Neutrophil (primary cell): ENCODE results near the gene CBX6.

ENCODE experiments used
- H3K27ac ChIP-seq: fragments of 200-600 bp; sonication (generic); 2 replicates; pipeline ENCODE4 v1.5.1; 2016; ENCODE audit warnings: mild to moderate bottlenecking, moderate library complexity
- H3K27me3 ChIP-seq: fragments of 200-600 bp; sonication (generic); 2 replicates; pipeline ENCODE4 v1.6.0; 2016; ENCODE audit warnings: mild to moderate bottlenecking
- H3K36me3 ChIP-seq: fragments of 200-600 bp; sonication (generic); 2 replicates; pipeline ENCODE4 v1.5.1; 2017
- H3K4me1 ChIP-seq, 2 experiments: fragments of 200-600 bp in 1 of 2; sonication (generic) in 1 of 2; 1 replicate in 1 of 2; 2 replicates in 1 of 2; pipeline versions ENCODE4 v1.5.1 to v1.6.1; 2013 to 2016; ENCODE audit warnings: low read depth in 1 of 2, low read length in 1 of 2, mild to moderate bottlenecking in 1 of 2, moderate library complexity in 1 of 2; ENCODE audit not compliant: control insufficient read depth in 1 of 2, insufficient read depth in 1 of 2
- H3K4me3 ChIP-seq, 2 experiments: fragments of 200-600 bp in 1 of 2; sonication (generic) in 1 of 2; 1 replicate in 1 of 2; 2 replicates in 1 of 2; pipeline ENCODE4 v1.5.1; 2013 to 2016; ENCODE audit warnings: low read depth in 1 of 2, low read length in 1 of 2, mild to moderate bottlenecking in 1 of 2, moderate library complexity in 1 of 2
- H3K9me3 ChIP-seq: fragments of 200-600 bp; sonication (generic); 2 replicates; pipeline ENCODE4 v1.5.1; 2016
- CTCF ChIP-seq: fragments of 200-600 bp; sonication (generic); IDR thresholded peaks from 2 replicates; pipeline ENCODE4 v1.5.1; 2016; ENCODE audit warnings: antibody characterized with exemption

CBX6 gene

GRCh38 chr22:38879961-38880360 lies 7.9 kb upstream of the CBX6 start:
- Histone ChIP-seq H3K27me3 (peaks cover 25% of the 10 kb centered on the region), H3K4me1 (no peaks in the 10 kb centered on the region), H3K27ac (no peak overlapping the region), H3K36me3 (no peaks in the 10 kb centered on the region), H3K4me3 (no peak overlapping the region), H3K9me3 (no peaks in the 10 kb centered on the region)
- TF ChIP-seq CTCF: no peak

DNA sequence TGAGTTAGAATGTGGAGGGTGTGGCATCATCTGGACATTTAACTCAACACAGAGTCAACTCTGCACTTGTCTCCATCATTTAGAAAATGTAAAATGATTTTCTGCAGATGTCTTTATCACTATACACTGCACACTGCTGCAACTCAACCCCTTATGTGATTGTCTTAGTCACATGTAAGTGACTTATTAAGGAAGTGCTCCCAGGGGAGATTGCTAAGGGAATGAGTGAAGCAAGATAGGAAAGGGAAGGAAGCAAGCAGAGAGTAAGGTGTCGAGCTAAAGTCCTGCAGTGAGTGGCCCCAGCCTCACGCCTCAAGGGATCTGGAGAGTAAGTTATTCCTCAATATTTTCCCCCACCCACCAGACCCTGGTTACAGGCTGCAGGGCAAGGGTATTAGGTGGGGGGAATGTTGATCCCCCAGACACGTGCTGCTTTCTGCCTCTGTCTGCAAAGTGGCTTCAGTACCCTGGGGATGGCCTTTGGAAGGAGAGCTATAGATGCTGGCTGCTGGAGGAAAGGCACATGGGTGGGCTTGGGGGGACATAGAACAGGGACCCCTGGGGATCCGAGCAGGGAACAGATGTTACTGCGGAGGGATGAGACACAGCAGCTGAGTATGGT lies 7.2 kb upstream of the CBX6 start:
- H3K9me3 ChIP-seq: no peaks in the 10 kb centered on the region
- H3K27me3 ChIP-seq: peaks cover 33% of the 10 kb centered on the region
- no peak overlapping the region for H3K4me3 ChIP-seq
- H3K4me1 ChIP-seq: no peaks in the 10 kb centered on the region
- no peak overlapping the region for H3K27ac ChIP-seq
- TF ChIP-seq CTCF: no peak
- no peaks in the 10 kb centered on the region for H3K36me3 ChIP-seq

DNA sequence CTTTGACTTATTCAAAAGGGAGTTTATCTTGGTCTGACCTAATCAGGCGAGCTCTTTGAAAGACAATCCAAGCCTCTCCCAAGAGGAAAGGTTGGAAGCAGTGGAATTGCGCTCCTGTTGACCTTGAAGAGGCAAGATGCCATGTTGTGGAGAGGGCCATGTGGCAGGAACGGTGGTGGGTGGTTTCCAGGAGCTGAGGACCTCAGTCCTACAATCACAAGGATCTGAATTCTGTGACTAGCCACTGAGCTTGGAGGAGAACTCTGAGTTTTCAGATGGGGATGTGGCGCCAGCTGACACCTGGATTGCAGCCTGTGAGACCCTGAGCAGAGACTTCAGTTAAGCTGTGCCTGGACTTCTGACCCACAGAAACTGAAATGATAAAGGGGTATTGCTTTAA lies 6.0 kb upstream of the CBX6 start:
- Histone ChIP-seq H3K4me3 (no peak overlapping the region), H3K27ac (no peak overlapping the region), H3K27me3 (peaks cover 45% of the 10 kb centered on the region), H3K36me3 (no peaks in the 10 kb centered on the region), H3K9me3 (no peaks in the 10 kb centered on the region), H3K4me1 (peaks cover 3% of the 10 kb centered on the region in 2 experiments)
- no peak for TF ChIP-seq CTCF

GRCh38 chr22:38874529-38875222 lies 2.7 kb upstream of the CBX6 start:
- H3K9me3 ChIP-seq: no peaks in the 10 kb centered on the region
- no peak overlapping the region for H3K4me3 ChIP-seq
- H3K27ac ChIP-seq: no peak overlapping the region
- peaks cover 3% of the 10 kb centered on the region for H3K36me3 ChIP-seq
- peaks cover 47% of the 10 kb centered on the region for H3K27me3 ChIP-seq
- peaks cover 25 to 30% of the 10 kb centered on the region in 2 experiments for H3K4me1 ChIP-seq
- no peak for TF ChIP-seq CTCF

DNA sequence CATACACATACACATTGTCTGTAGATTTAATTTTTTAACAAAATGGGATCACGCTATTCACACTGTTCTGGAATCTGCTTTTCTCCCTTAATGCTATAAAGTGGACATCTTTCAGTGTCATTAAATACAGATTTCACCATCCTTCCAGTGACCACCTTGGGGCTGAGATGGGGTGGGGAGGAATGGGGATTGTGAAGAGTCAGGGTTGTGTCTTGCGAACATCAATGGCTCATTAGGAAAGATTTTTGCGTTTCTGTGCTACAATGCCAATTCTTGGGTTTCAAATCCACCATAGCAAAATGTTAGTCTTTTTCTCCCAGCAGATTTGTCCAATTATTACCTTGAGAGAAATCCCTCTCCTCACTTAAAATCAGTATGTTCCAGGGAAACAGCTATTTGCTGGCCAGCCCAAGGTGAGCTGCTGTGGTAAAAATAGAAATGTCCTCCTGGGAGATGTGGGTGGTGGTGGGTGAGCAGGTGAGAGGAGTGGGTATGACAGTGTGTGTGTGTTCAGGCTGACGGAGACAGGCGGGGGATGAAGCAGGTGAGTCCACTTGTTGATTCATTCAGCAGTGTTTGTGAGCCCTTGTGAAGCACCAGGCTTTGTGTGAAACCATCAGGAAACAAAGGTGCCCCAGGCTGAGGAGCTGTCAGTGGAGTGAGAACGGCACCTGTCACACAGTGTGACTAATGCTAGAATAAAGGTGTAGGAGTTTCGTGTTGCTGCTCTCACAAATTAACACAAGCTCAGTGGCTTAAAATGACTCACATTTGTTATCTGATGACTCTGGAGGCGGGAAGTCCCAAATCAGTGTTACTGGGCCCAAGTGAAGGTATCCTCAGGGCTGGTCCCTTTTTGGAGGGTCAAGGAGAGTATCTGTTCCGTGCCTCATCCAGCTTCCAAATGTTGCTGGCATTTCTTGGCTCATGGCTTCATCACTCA lies 1.7 kb upstream of the CBX6 start:
- H3K4me3 ChIP-seq: peak overlapping the region in 1 of 2 experiments; percentile 95
- H3K4me1 ChIP-seq: peaks cover 29 to 38% of the 10 kb centered on the region in 2 experiments
- H3K27me3 ChIP-seq: peaks cover 40% of the 10 kb centered on the region
- H3K36me3 ChIP-seq: peaks cover 8% of the 10 kb centered on the region
- no peak for TF ChIP-seq CTCF
- H3K9me3 ChIP-seq: no peaks in the 10 kb centered on the region
- H3K27ac ChIP-seq: no peak overlapping the region
